Ishikawa (cell line): ENCODE results near the gene FAM174C.

Source experiments
- CEBPB ChIP-seq: IDR thresholded peaks from 2 replicates; pipeline ENCODE4 v1.6.1; 2012
- CREB1 ChIP-seq: IDR thresholded peaks from 2 replicates; pipeline ENCODE4 v1.6.1; 2012; ENCODE audit warnings: low read depth
- EGR1 ChIP-seq: IDR thresholded peaks from 2 replicates; pipeline ENCODE4 v1.6.1; 2012
- EP300 ChIP-seq: IDR thresholded peaks from 2 replicates; pipeline ENCODE4 v1.6.1; 2012; ENCODE audit warnings: borderline replicate concordance
- FOXM1 ChIP-seq: IDR thresholded peaks from 2 replicates; pipeline ENCODE4 v1.6.1; 2012; ENCODE audit warnings: low read depth, borderline replicate concordance
- MAX ChIP-seq: IDR thresholded peaks from 2 replicates; pipeline ENCODE4 v1.6.1; 2012
- NFIC ChIP-seq: IDR thresholded peaks from 2 replicates; pipeline ENCODE4 v1.6.1; 2012
- RAD21 ChIP-seq: IDR thresholded peaks from 2 replicates; pipeline ENCODE4 v1.6.1; 2012; ENCODE audit warnings: low read depth
- TAF1 ChIP-seq: IDR thresholded peaks from 2 replicates; pipeline ENCODE4 v1.6.1; 2012; ENCODE audit warnings: low read depth, mild to moderate bottlenecking
- TCF12 ChIP-seq: IDR thresholded peaks from 2 replicates; pipeline ENCODE4 v1.6.1; 2012; ENCODE audit warnings: low read depth
- TEAD4 ChIP-seq: IDR thresholded peaks from 2 replicates; pipeline ENCODE4 v1.6.1; 2012
- YY1 ChIP-seq: IDR thresholded peaks from 2 replicates; pipeline ENCODE4 v1.6.1; 2012; ENCODE audit warnings: low read depth
- ZBTB7A ChIP-seq: IDR thresholded peaks from 2 replicates; pipeline ENCODE4 v1.6.1; 2012; ENCODE audit warnings: low read depth
- TF ChIP-seq, protein P1 (sequence below): IDR thresholded peaks from 2 replicates; pipeline ENCODE4 v1.6.1; 2012
- TF ChIP-seq, protein P2 (sequence below): IDR thresholded peaks from 2 replicates; pipeline ENCODE4 v1.6.1; 2012; ENCODE audit warnings: low read depth, mild to moderate bottlenecking

The FAM174C gene

GRCh38 chr19:1241417-1242095 lies 33.8 kb upstream of the FAM174C start, which contains the start of gene ATP5F1D:
Gene ATP5F1D (plus strand): TSS chr19:1241751. CDS start chr19:1241851, 100 bp downstream.
- TF ChIP-seq TAF1 (peak; percentile 76; the same call in 1 of the 2 replicates), CEBPB (no peak), CREB1 (peak; percentile 80), YY1 (peak; percentile 76), MAX (peak; percentile 61; the same call in 1 of the 2 replicates), NFIC (no peak), TEAD4 (no peak), EGR1 (no peak), EP300 (no peak), FOXM1 (no peak), TCF12 (peak; percentile 67; the same call in 1 of the 2 replicates), ZBTB7A (peak; percentile 59; the same call in 1 of the 2 replicates), RAD21 (no peak)
- TF ChIP-seq, protein P1, sequence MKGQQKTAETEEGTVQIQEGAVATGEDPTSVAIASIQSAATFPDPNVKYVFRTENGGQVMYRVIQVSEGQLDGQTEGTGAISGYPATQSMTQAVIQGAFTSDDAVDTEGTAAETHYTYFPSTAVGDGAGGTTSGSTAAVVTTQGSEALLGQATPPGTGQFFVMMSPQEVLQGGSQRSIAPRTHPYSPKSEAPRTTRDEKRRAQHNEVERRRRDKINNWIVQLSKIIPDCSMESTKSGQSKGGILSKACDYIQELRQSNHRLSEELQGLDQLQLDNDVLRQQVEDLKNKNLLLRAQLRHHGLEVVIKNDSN: peak; percentile 45; the same call in 1 of the 2 replicates
- TF ChIP-seq, protein P2, sequence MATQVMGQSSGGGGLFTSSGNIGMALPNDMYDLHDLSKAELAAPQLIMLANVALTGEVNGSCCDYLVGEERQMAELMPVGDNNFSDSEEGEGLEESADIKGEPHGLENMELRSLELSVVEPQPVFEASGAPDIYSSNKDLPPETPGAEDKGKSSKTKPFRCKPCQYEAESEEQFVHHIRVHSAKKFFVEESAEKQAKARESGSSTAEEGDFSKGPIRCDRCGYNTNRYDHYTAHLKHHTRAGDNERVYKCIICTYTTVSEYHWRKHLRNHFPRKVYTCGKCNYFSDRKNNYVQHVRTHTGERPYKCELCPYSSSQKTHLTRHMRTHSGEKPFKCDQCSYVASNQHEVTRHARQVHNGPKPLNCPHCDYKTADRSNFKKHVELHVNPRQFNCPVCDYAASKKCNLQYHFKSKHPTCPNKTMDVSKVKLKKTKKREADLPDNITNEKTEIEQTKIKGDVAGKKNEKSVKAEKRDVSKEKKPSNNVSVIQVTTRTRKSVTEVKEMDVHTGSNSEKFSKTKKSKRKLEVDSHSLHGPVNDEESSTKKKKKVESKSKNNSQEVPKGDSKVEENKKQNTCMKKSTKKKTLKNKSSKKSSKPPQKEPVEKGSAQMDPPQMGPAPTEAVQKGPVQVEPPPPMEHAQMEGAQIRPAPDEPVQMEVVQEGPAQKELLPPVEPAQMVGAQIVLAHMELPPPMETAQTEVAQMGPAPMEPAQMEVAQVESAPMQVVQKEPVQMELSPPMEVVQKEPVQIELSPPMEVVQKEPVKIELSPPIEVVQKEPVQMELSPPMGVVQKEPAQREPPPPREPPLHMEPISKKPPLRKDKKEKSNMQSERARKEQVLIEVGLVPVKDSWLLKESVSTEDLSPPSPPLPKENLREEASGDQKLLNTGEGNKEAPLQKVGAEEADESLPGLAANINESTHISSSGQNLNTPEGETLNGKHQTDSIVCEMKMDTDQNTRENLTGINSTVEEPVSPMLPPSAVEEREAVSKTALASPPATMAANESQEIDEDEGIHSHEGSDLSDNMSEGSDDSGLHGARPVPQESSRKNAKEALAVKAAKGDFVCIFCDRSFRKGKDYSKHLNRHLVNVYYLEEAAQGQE: no peak

GRCh38 chr19:1243768-1244692 lies 31.3 kb upstream of the FAM174C start:
- TF ChIP-seq ZBTB7A (peak; percentile 91), EGR1 (no peak), YY1 (no peak), MAX (no peak), CREB1 (no peak), TAF1 (no peak), NFIC (no peak), TEAD4 (no peak), TCF12 (0 out of 2 replicates have a peak, but pooled peaks have one; percentile 11), CEBPB (no peak), FOXM1 (no peak), EP300 (no peak), RAD21 (peak; percentile 83)
- TF ChIP-seq, protein P1: no peak
- TF ChIP-seq, protein P2: no peak

DNA sequence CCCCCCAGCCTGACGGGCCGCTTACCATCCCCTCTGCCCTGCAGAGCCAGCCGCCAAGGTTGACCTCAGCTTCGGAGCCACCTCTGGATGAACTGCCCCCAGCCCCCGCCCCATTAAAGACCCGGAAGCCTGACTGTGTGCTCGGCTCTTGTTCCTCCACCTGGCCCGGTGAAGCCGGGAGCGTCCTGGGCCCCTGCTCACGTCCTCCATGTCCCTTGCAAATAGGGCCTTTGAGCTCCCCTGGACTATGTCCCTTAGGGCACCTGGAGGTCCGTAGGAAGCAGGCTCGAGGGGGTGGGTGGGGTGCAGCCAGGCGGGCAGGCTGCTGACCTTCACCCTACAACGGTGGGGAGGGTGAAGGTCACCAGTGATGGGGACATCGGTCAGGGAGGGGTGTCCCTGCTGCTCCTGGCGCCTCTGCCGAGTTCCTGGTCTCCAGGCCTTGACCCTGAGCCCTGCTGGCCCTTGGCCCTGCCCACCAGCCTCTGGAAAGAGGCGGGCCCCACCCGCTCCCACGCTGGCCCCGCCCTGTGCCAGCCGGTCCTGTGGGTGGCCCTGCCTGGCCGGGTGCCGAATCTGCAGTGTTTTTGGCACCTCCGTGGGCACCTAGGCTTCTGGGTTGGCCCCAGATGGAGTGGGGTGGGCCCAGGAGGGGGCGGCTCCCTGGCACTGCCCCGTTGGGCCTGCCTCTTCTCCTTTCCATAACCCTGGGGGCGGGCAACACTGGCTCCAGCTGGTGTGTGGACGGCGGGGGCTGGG lies 30.5 kb upstream of the FAM174C start:
- TF ChIP-seq CREB1 (no peak), TEAD4 (no peak), TAF1 (no peak), CEBPB (no peak), RAD21 (no peak), MAX (no peak), YY1 (no peak), ZBTB7A (peak; percentile 4; the same call in 1 of the 2 replicates), EP300 (0 out of 2 replicates have a peak, but pooled peaks have one; percentile 10), NFIC (peak; percentile 44), EGR1 (no peak; the same call in 1 of the 2 replicates), FOXM1 (no peak), TCF12 (peak; percentile 28; the same call in 1 of the 2 replicates)
- TF ChIP-seq, protein P2: no peak
- TF ChIP-seq, protein P1: no peak
